Mesodermal cell (in vitro differentiated cells): ENCODE data around the gene CMTM2.
"Not testable (repeated sequence)": the region's sequence is repeated elsewhere in the genome, so short reads cannot be mapped to it uniquely, and the experiment has no call there.

ENCODE experiments used
- H3K27ac ChIP-seq: 2 replicates; pipeline ENCODE4 v1.7.0; 2013; ENCODE audit warnings: mild to moderate bottlenecking, low read depth, low read length, moderate library complexity; ENCODE audit not compliant: severe bottlenecking
- H3K36me3 ChIP-seq: 2 replicates; pipeline ENCODE4 v1.7.1; 2013; ENCODE audit warnings: mild to moderate bottlenecking, low read length, moderate library complexity; ENCODE audit not compliant: control insufficient read depth, insufficient read depth
- H3K4me1 ChIP-seq: one replicate; pipeline ENCODE4 v1.7.1; 2013; ENCODE audit warnings: mild to moderate bottlenecking, low read length; ENCODE audit not compliant: insufficient read depth, control insufficient read depth, poor library complexity, severe bottlenecking
- H3K4me3 ChIP-seq: 2 replicates; pipeline ENCODE4 v1.7.0; 2013; ENCODE audit warnings: low read length, control low read depth, mild to moderate bottlenecking; ENCODE audit not compliant: insufficient read depth, poor library complexity, severe bottlenecking; ENCODE audit errors: extremely low read depth
- H3K9me3 ChIP-seq: 2 replicates; pipeline ENCODE4 v1.7.1; 2013; ENCODE audit warnings: mild to moderate bottlenecking, low read length, moderate library complexity; ENCODE audit not compliant: control insufficient read depth
- WGBS, 2 experiments: methylation state at CpG; one replicate each; pipeline ENCODE4 v1.1.5; 2013; ENCODE audit warnings: missing lambda C conversion rate in 2 of 2; ENCODE audit not compliant: insufficient coverage in 2 of 2; 5-methylcytosine and 5-hydroxymethylcytosine counted together

Gene CMTM2

GRCh38 chr16:66610111-66610820, 31.0 kb downstream of the CMTM2 start:
- no peak overlapping the region for H3K4me3 ChIP-seq
- WGBS, 2 experiments: 90 to 91% methylated on average over 12 to 13 of the region's 14 CpGs
- peaks cover 31% of the 10 kb centered on the region for H3K4me1 ChIP-seq
- H3K27ac ChIP-seq: no peak overlapping the region
- H3K9me3 ChIP-seq: no peaks in the 10 kb centered on the region
- H3K36me3 ChIP-seq: peaks cover 83% of the 10 kb centered on the region

- WGBS, 2 experiments: 94 to 100% methylated on average over 1 to 3 of the region's 8 CpGs
- H3K27ac ChIP-seq, H3K4me3 ChIP-seq, H3K9me3 ChIP-seq: not testable (repeated sequence)
- Histone ChIP-seq H3K36me3 (peaks cover 83% of the 10 kb centered on the region), H3K4me1 (peaks cover 34% of the 10 kb centered on the region)
These were observed 32.6 kb downstream of the CMTM2 start for GRCh38 chr16:66611911-66612310.

DNA sequence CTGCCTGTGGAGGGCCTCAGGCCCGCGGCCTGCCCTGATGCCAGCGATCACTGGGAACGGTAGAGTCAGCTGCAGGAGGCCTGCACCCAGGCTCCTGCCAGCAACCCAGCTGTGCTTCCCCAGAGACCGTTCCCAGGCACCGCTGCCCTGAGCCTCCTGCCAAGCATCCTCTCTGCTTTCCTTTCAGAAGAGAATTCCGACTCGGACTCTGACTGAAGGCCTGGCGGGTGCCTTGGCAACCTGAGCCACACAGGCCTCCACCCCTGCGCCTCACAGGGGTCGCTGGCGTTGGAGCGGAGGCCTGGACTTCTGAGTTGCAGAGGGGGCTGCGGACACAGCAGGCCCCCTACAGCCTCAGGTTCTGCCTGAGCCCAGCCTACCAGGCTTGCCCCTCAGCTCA, 33.2 kb downstream of the CMTM2 start:
- Histone ChIP-seq H3K4me1 (peaks cover 30% of the 10 kb centered on the region), H3K36me3 (peaks cover 78% of the 10 kb centered on the region), H3K4me3 (no peak overlapping the region), H3K9me3 (no peaks in the 10 kb centered on the region), H3K27ac (no peak overlapping the region)
- WGBS, 2 experiments: 89 to 91% methylated on average over 12 to 14 of the region's 14 CpGs

DNA sequence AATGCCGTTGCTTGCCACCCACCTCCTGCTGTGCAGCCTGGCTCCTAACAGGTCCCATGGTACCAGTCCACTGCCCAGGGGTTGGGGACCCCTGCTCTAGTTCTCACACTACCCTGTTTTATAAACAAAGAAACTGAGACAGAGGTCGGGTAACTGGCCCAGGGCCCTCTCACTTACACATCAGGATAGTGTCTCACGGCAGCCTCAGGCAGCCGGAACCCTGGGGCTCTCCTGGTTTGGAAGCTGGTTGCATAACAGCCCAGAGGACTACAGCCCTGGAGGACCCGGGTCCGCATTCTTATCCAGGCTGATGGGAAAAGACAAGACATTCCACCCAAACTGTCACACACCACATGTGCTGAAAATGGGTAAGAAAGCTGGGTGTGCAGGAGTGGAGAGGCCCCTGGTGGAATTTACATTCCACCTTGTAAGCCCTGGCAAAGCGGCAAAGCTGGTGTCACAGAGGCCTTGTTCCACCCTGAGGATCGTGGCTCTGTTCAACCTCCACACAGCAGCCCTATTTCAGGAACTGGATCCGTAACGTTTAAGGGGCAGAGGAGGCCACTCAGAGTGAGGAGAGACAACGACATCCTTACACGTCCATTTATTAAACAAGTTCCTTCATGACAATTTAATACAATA, 35.0 kb downstream of the CMTM2 start:
- H3K9me3 ChIP-seq: no peaks in the 10 kb centered on the region
- peaks cover 68% of the 10 kb centered on the region for H3K36me3 ChIP-seq
- H3K4me1 ChIP-seq: peaks cover 29% of the 10 kb centered on the region
- H3K4me3 ChIP-seq: no peak overlapping the region
- 96 to 97% methylated on average over 6 to 9 of the region's 12 CpGs for WGBS, 2 experiments
- H3K27ac ChIP-seq: no peak overlapping the region

- peaks cover 34% of the 10 kb centered on the region for H3K4me1 ChIP-seq
- no peaks in the 10 kb centered on the region for H3K9me3 ChIP-seq
- peak overlapping the region; percentile 53 for H3K27ac ChIP-seq
- H3K36me3 ChIP-seq: peaks cover 49% of the 10 kb centered on the region
- WGBS, 2 experiments: 56 to 90% methylated on average over 1 to 2 of the region's 4 CpGs
- H3K4me3 ChIP-seq: no peak overlapping the region
These were observed 36.9 kb downstream of the CMTM2 start for GRCh38 chr16:66616169-66616568.

DNA sequence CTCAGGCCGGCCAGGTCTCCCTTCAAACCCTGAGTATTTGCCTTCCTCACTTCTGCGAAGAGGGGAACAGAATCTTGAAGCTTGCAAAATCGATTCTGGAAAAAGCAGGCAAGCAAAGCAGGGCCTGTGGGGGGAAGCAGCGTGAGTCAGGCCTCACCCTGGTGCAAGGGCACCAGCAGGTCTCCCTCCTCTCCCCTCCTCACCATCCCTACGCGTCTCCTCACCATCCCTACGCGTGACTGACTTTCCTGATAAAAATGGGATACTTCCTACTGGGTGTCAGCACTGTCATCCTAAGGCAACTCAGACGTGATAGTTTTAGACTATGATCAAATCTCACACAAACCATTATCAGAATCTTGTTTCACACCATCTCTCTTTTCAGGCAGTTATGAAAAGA, 37.3 kb downstream of the CMTM2 start:
- no peak overlapping the region for H3K4me3 ChIP-seq
- H3K36me3 ChIP-seq: peaks cover 44% of the 10 kb centered on the region
- H3K27ac ChIP-seq: peak overlapping the region; percentile 53
- WGBS, 2 experiments: 49 to 66% methylated on average over 8 to 9 of the region's 9 CpGs
- H3K9me3 ChIP-seq: no peaks in the 10 kb centered on the region
- peaks cover 34% of the 10 kb centered on the region for H3K4me1 ChIP-seq

GRCh38 chr16:66617010-66617434, 37.8 kb downstream of the CMTM2 start:
- peaks cover 40% of the 10 kb centered on the region for H3K36me3 ChIP-seq
- H3K4me1 ChIP-seq: peaks cover 34% of the 10 kb centered on the region
- no peak overlapping the region for H3K4me3 ChIP-seq
- H3K27ac ChIP-seq: no peak overlapping the region
- H3K9me3 ChIP-seq: no peaks in the 10 kb centered on the region
- 80% methylated on average over 1 of the region's 2 CpGs; no CpG with 5 or more reads in 1 of the 2 experiments for WGBS, 2 experiments

DNA sequence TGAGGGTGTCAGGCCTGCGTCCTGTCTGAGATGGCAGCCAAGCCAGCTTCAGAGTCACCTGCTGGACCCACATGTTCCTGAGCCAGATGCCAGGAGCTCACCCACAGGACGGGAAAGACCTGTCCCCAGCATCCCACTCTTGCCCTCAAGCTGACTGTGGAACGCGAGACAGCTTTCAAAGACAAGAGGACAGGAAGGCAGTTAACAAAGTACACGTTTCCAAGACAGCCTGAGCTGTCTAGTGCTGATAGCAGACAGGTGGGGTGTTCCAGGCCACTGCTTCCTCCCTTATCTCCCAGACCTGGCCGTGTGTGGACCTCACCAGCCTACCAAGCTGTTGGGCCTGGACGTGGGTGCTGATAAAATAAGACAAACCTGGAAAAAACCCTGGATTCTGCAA, 38.5 kb downstream of the CMTM2 start:
- 83 to 98% methylated on average over 4 to 6 of the region's 7 CpGs for WGBS, 2 experiments
- H3K36me3 ChIP-seq: peaks cover 33% of the 10 kb centered on the region
- peaks cover 34% of the 10 kb centered on the region for H3K4me1 ChIP-seq
- no peak overlapping the region for H3K4me3 ChIP-seq
- H3K27ac ChIP-seq: no peak overlapping the region
- no peaks in the 10 kb centered on the region for H3K9me3 ChIP-seq

GRCh38 chr16:66618588-66619375, 39.5 kb downstream of the CMTM2 start:
- 83 to 96% methylated on average over 10 of the region's 10 CpGs for WGBS, 2 experiments
- no peak overlapping the region for H3K4me3 ChIP-seq
- H3K4me1 ChIP-seq: peaks cover 34% of the 10 kb centered on the region
- peaks cover 23% of the 10 kb centered on the region for H3K36me3 ChIP-seq
- H3K9me3 ChIP-seq: no peaks in the 10 kb centered on the region
- no peak overlapping the region for H3K27ac ChIP-seq

- WGBS, 2 experiments: 74% methylated on average over 6 of the region's 12 CpGs; no CpG with 5 or more reads in 1 of the 2 experiments
- Histone ChIP-seq H3K4me3 (no peak overlapping the region), H3K27ac (peak overlapping the region; percentile 13), H3K4me1 (peaks cover 30% of the 10 kb centered on the region), H3K36me3 (peaks cover 13% of the 10 kb centered on the region), H3K9me3 (no peaks in the 10 kb centered on the region)
These were observed 40.5 kb downstream of the CMTM2 start for GRCh38 chr16:66619534-66620428.
